Neuronal stem cell (in vitro differentiated cells): ENCODE data around the gene GCGR.

Experiments used
- DNase-seq: peaks from one replicate; pipeline ENCODE4 v3.0.0-alpha.2; 2013; ENCODE audit warnings: low spot score
- H2AFZ ChIP-seq: one replicate; pipeline ENCODE4 v1.6.1; 2013; ENCODE audit warnings: mild to moderate bottlenecking, low read length, inconsistent platforms
- H2AK5ac ChIP-seq: 2 replicates; pipeline ENCODE4 v1.6.1; 2013; ENCODE audit warnings: low read depth, mild to moderate bottlenecking, inconsistent platforms, low read length, moderate library complexity, mixed read lengths
- H2BK120ac ChIP-seq: 2 replicates; pipeline ENCODE4 v1.6.1; 2013; ENCODE audit warnings: low read depth, mild to moderate bottlenecking, inconsistent platforms, low read length, moderate library complexity, mixed read lengths
- H2BK12ac ChIP-seq: one replicate; pipeline ENCODE4 v1.6.1; 2013; ENCODE audit warnings: low read length, inconsistent platforms
- H2BK15ac ChIP-seq: 2 replicates; pipeline ENCODE4 v1.6.1; 2013; ENCODE audit warnings: mild to moderate bottlenecking, low read length, inconsistent platforms, mixed read lengths
- H2BK5ac ChIP-seq: one replicate; pipeline ENCODE4 v1.6.1; 2013; ENCODE audit warnings: inconsistent platforms, mild to moderate bottlenecking, low read length, moderate library complexity
- H3K14ac ChIP-seq: one replicate; pipeline ENCODE4 v1.6.1; 2013; ENCODE audit warnings: low read length, inconsistent platforms
- H3K18ac ChIP-seq: 2 replicates; pipeline ENCODE4 v1.6.1; 2013; ENCODE audit warnings: low read length, inconsistent platforms
- H3K23ac ChIP-seq: 2 replicates; pipeline ENCODE4 v1.6.1; 2013; ENCODE audit warnings: low read depth, mild to moderate bottlenecking, mixed read lengths, low read length, inconsistent platforms; ENCODE audit not compliant: poor library complexity
- H3K27ac ChIP-seq: replicated peaks from 3 replicates; pipeline ENCODE4 v1.5.1; 2013; ENCODE audit warnings: low read length, inconsistent platforms
- H3K27me3 ChIP-seq, 3 experiments: 2 replicates each; pipeline ENCODE4 v1.6.1; 2013; ENCODE audit warnings: low read length in 3 of 3, mild to moderate bottlenecking in 2 of 3, inconsistent platforms in 1 of 3, low read depth in 1 of 3, mixed read lengths in 1 of 3, moderate library complexity in 1 of 3; ENCODE audit not compliant: control insufficient read depth in 3 of 3, insufficient read depth in 3 of 3
- H3K36me3 ChIP-seq, 2 donors: replicated peaks in 1 of 2; 2 replicates each; pipeline ENCODE4 v1.6.1; 2013; ENCODE audit warnings: low read length in 2 of 2; ENCODE audit not compliant: control insufficient read depth in 2 of 2, insufficient read depth in 2 of 2
- H3K4ac ChIP-seq: 2 replicates; pipeline ENCODE4 v1.6.1; 2013; ENCODE audit warnings: inconsistent platforms, mild to moderate bottlenecking, low read length, moderate library complexity
- H3K4me1 ChIP-seq, 2 donors: 1 replicate in 1 of 2; 2 replicates in 1 of 2; pipeline ENCODE4 v1.6.1; 2013; ENCODE audit warnings: low read length in 2 of 2, low read depth in 1 of 2; ENCODE audit not compliant: control insufficient read depth in 2 of 2, insufficient read depth in 1 of 2
- H3K4me2 ChIP-seq: one replicate; pipeline ENCODE4 v1.6.1; 2013; ENCODE audit warnings: mild to moderate bottlenecking, low read length, inconsistent platforms; ENCODE audit not compliant: insufficient read depth, poor library complexity, severe bottlenecking
- H3K4me3 ChIP-seq, 2 donors: 2 replicates each; pipeline ENCODE4 v1.5.1; 2013; ENCODE audit warnings: low read length in 2 of 2, mild to moderate bottlenecking in 2 of 2, inconsistent platforms in 1 of 2, moderate library complexity in 1 of 2
- H3K79me1 ChIP-seq: one replicate; pipeline ENCODE4 v1.6.1; 2013; ENCODE audit warnings: low read depth, mild to moderate bottlenecking, inconsistent platforms, low read length, moderate library complexity
- H3K9ac ChIP-seq: one replicate; pipeline ENCODE4 v1.6.1; 2013; ENCODE audit warnings: mild to moderate bottlenecking, low read depth, low read length, inconsistent platforms; ENCODE audit not compliant: poor library complexity
- H3K9me3 ChIP-seq, 2 donors: replicated peaks in 1 of 2; 2 replicates each; pipeline versions ENCODE3 to v1.6.1; 2013; ENCODE audit warnings: low read length in 2 of 2, mild to moderate bottlenecking in 2 of 2, inconsistent platforms in 1 of 2, low read depth in 1 of 2, mixed read lengths in 1 of 2, moderate library complexity in 1 of 2; ENCODE audit not compliant: control insufficient read depth in 2 of 2, insufficient read depth in 1 of 2
- H4K8ac ChIP-seq: one replicate; pipeline ENCODE4 v1.6.1; 2013; ENCODE audit warnings: low read depth, mild to moderate bottlenecking, inconsistent platforms, low read length, moderate library complexity
- H4K91ac ChIP-seq: one replicate; pipeline ENCODE4 v1.6.1; 2013; ENCODE audit warnings: low read length, low read depth, mild to moderate bottlenecking, inconsistent platforms; ENCODE audit not compliant: poor library complexity
- WGBS, 2 donors: extraction: QIAGEN DNeasy Blood & Tissue Kit; methylation state at CpG; one replicate each; pipeline ENCODE4 v1.1.7; 2013; ENCODE audit warnings: missing lambda C conversion rate in 2 of 2, mixed read lengths in 1 of 2; ENCODE audit not compliant: insufficient read length in 2 of 2, insufficient replicate concordance in 1 of 2; ENCODE audit errors: extremely low coverage in 2 of 2; 5-methylcytosine and 5-hydroxymethylcytosine counted together

The GCGR gene

GRCh38 chr17:81845881-81846742 is 42.2 kb downstream of the GCGR start:
- H3K9me3 ChIP-seq = no peaks in the 10 kb centered on the region
- H3K9ac ChIP-seq = no peak overlapping the region
- no peak overlapping the region for H2AFZ ChIP-seq
- H3K4ac ChIP-seq = no peak overlapping the region
- H4K8ac ChIP-seq = no peak overlapping the region
- no peak overlapping the region for H4K91ac ChIP-seq
- no peak overlapping the region for H2BK5ac ChIP-seq
- H3K27ac ChIP-seq = no peak overlapping the region
- no peak overlapping the region for H2AK5ac ChIP-seq
- H3K4me1 ChIP-seq = no peaks in the 10 kb centered on the region
- DNase-seq = no peak
- no CpG with 5 or more reads among the region's 38 CpGs for WGBS, 2 donors
- no peak overlapping the region for H2BK12ac ChIP-seq
- peaks cover 51 to 67% of the 10 kb centered on the region in 2 donors for H3K36me3 ChIP-seq
- H2BK120ac ChIP-seq = no peak overlapping the region
- H3K27me3 ChIP-seq = no peaks in the 10 kb centered on the region
- no peak overlapping the region for H3K4me3 ChIP-seq
- H3K4me2 ChIP-seq = no peak overlapping the region
- H2BK15ac ChIP-seq = no peak overlapping the region
- no peak overlapping the region for H3K23ac ChIP-seq
- peaks cover 5% of the 10 kb centered on the region for H3K79me1 ChIP-seq
- H3K14ac ChIP-seq = no peak overlapping the region
- H3K18ac ChIP-seq = no peak overlapping the region

GRCh38 chr17:81846743-81847689 is 43.1 kb downstream of the GCGR start:
- DNase-seq = no peak
- Histone ChIP-seq H3K9me3 (no peaks in the 10 kb centered on the region), H3K23ac (no peak overlapping the region), H3K27ac (no peak overlapping the region), H3K14ac (no peak overlapping the region), H2AK5ac (no peak overlapping the region), H3K18ac (no peak overlapping the region), H2BK12ac (no peak overlapping the region), H3K9ac (no peak overlapping the region), H4K91ac (no peak overlapping the region), H3K27me3 (no peaks in the 10 kb centered on the region), H3K4ac (no peak overlapping the region), H2BK15ac (no peak overlapping the region), H3K79me1 (peaks cover 5% of the 10 kb centered on the region), H2BK5ac (no peak overlapping the region), H2BK120ac (no peak overlapping the region), H2AFZ (no peak overlapping the region), H3K4me2 (no peak overlapping the region), H3K4me1 (no peaks in the 10 kb centered on the region), H4K8ac (peak overlapping the region; percentile 4), H3K36me3 (peaks cover 60 to 76% of the 10 kb centered on the region in 2 donors), H3K4me3 (no peak overlapping the region)
- WGBS, 2 donors = no CpG with 5 or more reads among the region's 24 CpGs

- H2AK5ac ChIP-seq = no peak overlapping the region
- H3K4me2 ChIP-seq = no peak overlapping the region
- no peak overlapping the region for H2BK5ac ChIP-seq
- no peak overlapping the region for H4K91ac ChIP-seq
- no peak overlapping the region for H3K27ac ChIP-seq
- H3K9ac ChIP-seq = no peak overlapping the region
- H4K8ac ChIP-seq = no peak overlapping the region
- H3K18ac ChIP-seq = no peak overlapping the region
- peaks cover 60 to 79% of the 10 kb centered on the region in 2 donors for H3K36me3 ChIP-seq
- no peak overlapping the region for H3K23ac ChIP-seq
- H3K79me1 ChIP-seq = peaks cover 5% of the 10 kb centered on the region
- no peak for DNase-seq
- H2AFZ ChIP-seq = no peak overlapping the region
- no peak overlapping the region for H2BK15ac ChIP-seq
- WGBS, 2 donors = no CpG with 5 or more reads among the region's 12 CpGs
- no peaks in the 10 kb centered on the region for H3K4me1 ChIP-seq
- H3K4me3 ChIP-seq = no peak overlapping the region
- H3K27me3 ChIP-seq = no peaks in the 10 kb centered on the region
- H3K4ac ChIP-seq = no peak overlapping the region
- no peak overlapping the region for H2BK12ac ChIP-seq
- no peaks in the 10 kb centered on the region for H3K9me3 ChIP-seq
- no peak overlapping the region for H3K14ac ChIP-seq
- H2BK120ac ChIP-seq = no peak overlapping the region
Observed at GRCh38 chr17:81849457-81849856, 45.5 kb downstream of the GCGR start.

GRCh38 chr17:81851423-81851822 is 47.5 kb downstream of the GCGR start:
- H3K4me2 ChIP-seq = no peak overlapping the region
- no peak overlapping the region for H2BK12ac ChIP-seq

More at GRCh38 chr17:81851423-81851822, 47.5 kb downstream of the GCGR start:
- H3K27me3 ChIP-seq = no peaks in the 10 kb centered on the region
- no peak overlapping the region for H3K18ac ChIP-seq
- H3K4me1 ChIP-seq = no peaks in the 10 kb centered on the region
- no peak overlapping the region for H3K9ac ChIP-seq
- H3K4me3 ChIP-seq = no peak overlapping the region
- no peak overlapping the region for H2BK120ac ChIP-seq
- H3K14ac ChIP-seq = no peak overlapping the region
- no peaks in the 10 kb centered on the region for H3K9me3 ChIP-seq
- peak overlapping the region; percentile 39 for H3K23ac ChIP-seq
- H3K27ac ChIP-seq = no peak overlapping the region
- no peak overlapping the region for H4K91ac ChIP-seq
- no peak overlapping the region for H3K4ac ChIP-seq
- peaks cover 51 to 77% of the 10 kb centered on the region in 2 donors for H3K36me3 ChIP-seq
- no peak overlapping the region for H4K8ac ChIP-seq
- no peak for DNase-seq
- H2BK15ac ChIP-seq = no peak overlapping the region
- peaks cover 4% of the 10 kb centered on the region for H3K79me1 ChIP-seq
- H2BK5ac ChIP-seq = no peak overlapping the region
- H2AFZ ChIP-seq = no peak overlapping the region
- no CpG with 5 or more reads among the region's 16 CpGs for WGBS, 2 donors
- no peak overlapping the region for H2AK5ac ChIP-seq
